WTC11 (cell line): ENCODE results near the gene JMY. TPM values are rescaled to one million over a fixed set of nuclear protein-coding genes. Genes with fewer than 3 reads are reported as not detected.
A peak's percentile ranks its signal among the peaks of the same experiment; 100 is the strongest.

Source experiments
- ATAC-seq: fragments of 200-7000 bp; cut with Tn5 transposase; 2 replicates; pipeline ENCODE4 v1.10.0; 2021; ENCODE audit warnings: mild to moderate bottlenecking, moderate library complexity
- CTCF ChIA-PET: fragments of 300-600 bp; sonication (Branson Sonifier 250); formaldehyde crosslinking; loops from one replicate; lab custom pipeline; 2021; ENCODE audit warnings: antibody characterized with exemption; lab: Charles Lee
- POLR2A ChIA-PET: fragments of 350-600 bp; sonication (Branson Sonifier 250); formaldehyde crosslinking; loops from one replicate; lab custom pipeline; 2021; ENCODE audit warnings: antibody characterized with exemption; lab: Charles Lee
- DNase-seq: peaks from one replicate; pipeline ENCODE4 v3.0.0; 2021; ENCODE audit warnings: low spot score
- H3K27ac Mint-ChIP-seq: 2 replicates; pipeline ENCODE4 v1.8.0; 2021; ENCODE audit warnings: mixed read lengths
- H3K27me3 Mint-ChIP-seq: 2 replicates; pipeline ENCODE4 v1.8.0; 2021; ENCODE audit warnings: low read depth, mild to moderate bottlenecking, moderate library complexity, mixed read lengths
- H3K36me3 Mint-ChIP-seq: 2 replicates; pipeline ENCODE4 v1.8.0; 2021; ENCODE audit warnings: mixed read lengths
- H3K4me1 Mint-ChIP-seq: 2 replicates; pipeline ENCODE4 v1.8.0; 2022; ENCODE audit warnings: mixed read lengths
- H3K4me3 Mint-ChIP-seq: 2 replicates; pipeline ENCODE4 v1.8.0; 2021; ENCODE audit warnings: mild to moderate bottlenecking, moderate library complexity, mixed read lengths
- H3K9me3 Mint-ChIP-seq: 2 replicates; pipeline ENCODE4 v1.8.0; 2021; ENCODE audit warnings: mixed read lengths
- ATF1 ChIP-seq: sonication (generic); formaldehyde crosslinking; IDR thresholded peaks from 2 replicates; pipeline ENCODE4 v1.8.1; 2023; ENCODE audit warnings: mild to moderate bottlenecking, moderate library complexity, missing genetic modification reagents
- ESRRA ChIP-seq: sonication (generic); formaldehyde crosslinking; IDR thresholded peaks from 2 replicates; pipeline ENCODE4 v1.8.1; 2022; ENCODE audit warnings: mild to moderate bottlenecking, missing genetic modification reagents, borderline replicate concordance
- FOXP1 ChIP-seq: sonication (generic); formaldehyde crosslinking; IDR thresholded peaks from 2 replicates; pipeline ENCODE4 v1.8.0; 2022; ENCODE audit warnings: missing genetic modification reagents, mild to moderate bottlenecking, moderate library complexity, borderline replicate concordance
- GABPB1 ChIP-seq: sonication (generic); formaldehyde crosslinking; IDR thresholded peaks from 2 replicates; pipeline ENCODE4 v1.8.1; 2023; ENCODE audit warnings: mild to moderate bottlenecking, missing genetic modification reagents
- JAZF1 ChIP-seq: fragments of 250-450 bp; sonication (Bioruptor Pico); IDR thresholded peaks from 2 replicates; pipeline ENCODE4 v1.9.0; 2021; ENCODE audit warnings: moderate library complexity, mild to moderate bottlenecking, inconsistent platforms
- JUN ChIP-seq: sonication (generic); formaldehyde crosslinking; IDR thresholded peaks from 2 replicates; pipeline ENCODE4 v1.8.0; 2023; ENCODE audit warnings: mild to moderate bottlenecking, missing genetic modification reagents
- KAT7 ChIP-seq: sonication (generic); formaldehyde crosslinking; IDR thresholded peaks from 2 replicates; pipeline ENCODE4 v1.8.1; 2023; ENCODE audit warnings: missing genetic modification reagents, mild to moderate bottlenecking, borderline replicate concordance
- MYBL2 ChIP-seq: sonication (generic); formaldehyde crosslinking; IDR thresholded peaks from 2 replicates; pipeline ENCODE4 v1.8.1; 2023; ENCODE audit warnings: mild to moderate bottlenecking, moderate library complexity, missing genetic modification reagents
- ZNF121 ChIP-seq: sonication (generic); formaldehyde crosslinking; IDR thresholded peaks from 2 replicates; pipeline ENCODE4 v1.8.0; 2023; ENCODE audit warnings: missing genetic modification reagents
- ZNF138 ChIP-seq: sonication (generic); formaldehyde crosslinking; conservative IDR thresholded peaks from 2 replicates; pipeline ENCODE4 v1.8.1; 2022; ENCODE audit warnings: mild to moderate bottlenecking, moderate library complexity, missing genetic modification reagents
- ZNF263 ChIP-seq: sonication (generic); formaldehyde crosslinking; IDR thresholded peaks from 2 replicates; pipeline ENCODE4 v1.8.1; 2022; ENCODE audit warnings: low read depth, mild to moderate bottlenecking, moderate library complexity, missing genetic modification reagents
- ZNF671 ChIP-seq: fragments of 250-450 bp; sonication (Bioruptor Pico); IDR thresholded peaks from 2 replicates; pipeline ENCODE4 v1.8.0; 2021; ENCODE audit warnings: mild to moderate bottlenecking
- total RNA-seq: library from RNA; stranded (reverse); gene quantifications from 3 replicates; pipeline ENCODE4 v1.2.3, GENCODE V29; 2021
- TF ChIP-seq, protein P1 (sequence below): fragments of 250-450 bp; sonication (Bioruptor Pico); IDR thresholded peaks from 2 replicates; pipeline ENCODE4 v1.9.0; 2021; ENCODE audit warnings: mild to moderate bottlenecking, borderline replicate concordance
- TF ChIP-seq, protein P2 (sequence below): sonication (generic); formaldehyde crosslinking; IDR thresholded peaks from 2 replicates; pipeline ENCODE4 v1.8.1; 2023; ENCODE audit warnings: mild to moderate bottlenecking, missing genetic modification reagents, moderate library complexity
- TF ChIP-seq, protein P3 (sequence below): sonication (generic); formaldehyde crosslinking; IDR thresholded peaks from 2 replicates; pipeline ENCODE4 v1.8.1; 2022; ENCODE audit warnings: mild to moderate bottlenecking, moderate library complexity, missing genetic modification reagents

Gene JMY
- total RNA-seq, 1 experiment from 2014 or later, result 12.4 TPM

DNA sequence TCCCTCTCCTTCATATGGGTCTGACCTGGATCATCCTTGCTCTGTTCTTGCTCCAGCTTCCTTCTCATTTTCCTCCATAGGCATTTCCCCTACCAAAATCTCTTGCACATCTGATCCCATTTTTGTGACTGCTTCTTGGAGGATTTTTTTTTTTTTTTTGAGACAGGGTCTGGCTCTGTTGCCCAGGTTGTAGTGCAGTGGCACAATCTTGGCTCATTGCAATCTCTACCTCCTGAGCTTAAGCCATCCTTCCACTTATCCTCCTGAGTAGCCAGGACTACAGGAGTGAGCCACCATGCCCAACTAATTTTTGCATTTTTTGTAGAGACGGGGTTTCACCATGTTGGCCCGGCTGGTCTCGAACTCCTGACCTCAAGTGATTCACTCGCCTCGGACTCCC, 10.5 kb upstream of the JMY start:
- TF ChIP-seq ZNF121 (peak; percentile 49; the same call in 1 of the 2 replicates), ZNF671 (CRISPR knock-in tag) (no peak)
- POLR2A ChIA-PET, result no interaction called here
- DNase-seq (no peak), ATAC-seq (no peak)
- CTCF ChIA-PET, result interaction anchor here (0.5 kb wide), 1 partner anchor 307 kb away, joined by 3 read pairs; no protein-coding TSS in a partner anchor
- no peak overlapping the region for H3K27ac Mint-ChIP-seq
- H3K9me3 Mint-ChIP-seq, result peaks cover 5% of the 10 kb centered on the region
- no peak overlapping the region for H3K4me3 Mint-ChIP-seq
- no peaks in the 10 kb centered on the region for H3K27me3 Mint-ChIP-seq
- 0 out of 2 replicates have a peak, but pooled peaks cover 3% of the 10 kb centered on the region for H3K36me3 Mint-ChIP-seq
- H3K4me1 Mint-ChIP-seq, result no peaks in the 10 kb centered on the region

DNA sequence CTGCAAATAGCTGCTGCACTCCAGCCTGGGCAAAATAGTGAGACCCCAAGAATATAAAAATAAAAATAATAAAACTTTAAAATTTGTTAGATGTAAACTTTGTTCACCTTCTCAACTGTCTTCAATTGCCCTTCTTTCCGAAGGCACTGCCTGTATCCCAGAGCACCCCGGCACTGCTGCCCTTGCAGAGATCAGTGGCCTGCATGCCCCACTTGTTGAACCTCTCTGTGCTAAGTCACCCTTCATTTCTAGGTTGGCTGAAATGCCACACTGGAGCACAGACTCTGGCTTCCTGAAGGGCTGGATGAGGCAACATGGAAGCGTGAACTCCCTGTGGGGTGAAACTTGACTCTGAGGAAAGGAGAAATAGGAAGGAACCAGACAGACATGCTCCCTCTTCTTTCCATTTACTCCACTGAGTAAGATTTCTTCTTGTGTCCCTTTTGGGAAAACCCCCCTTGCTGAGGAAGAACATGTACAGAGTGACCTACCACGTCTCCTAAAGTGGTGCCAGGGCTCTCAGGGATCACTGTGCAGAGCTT, 8.4 kb upstream of the JMY start:
- no peak for TF ChIP-seq ZNF263 (CRISPR knock-in tag)
- TF ChIP-seq ZNF138, result no peak
- no peak for TF ChIP-seq JAZF1 (CRISPR knock-in tag)
- CTCF ChIA-PET, result no interaction called here
- Mint-ChIP-seq H3K4me3 (no peak overlapping the region), H3K9me3 (peaks cover 5% of the 10 kb centered on the region), H3K27ac (no peak overlapping the region), H3K36me3 (0 out of 2 replicates have a peak, but pooled peaks cover 3% of the 10 kb centered on the region), H3K27me3 (no peaks in the 10 kb centered on the region), H3K4me1 (no peaks in the 10 kb centered on the region)
- POLR2A ChIA-PET, result no interaction called here
- DNase-seq, result no peak
- ATAC-seq, result no peak

DNA sequence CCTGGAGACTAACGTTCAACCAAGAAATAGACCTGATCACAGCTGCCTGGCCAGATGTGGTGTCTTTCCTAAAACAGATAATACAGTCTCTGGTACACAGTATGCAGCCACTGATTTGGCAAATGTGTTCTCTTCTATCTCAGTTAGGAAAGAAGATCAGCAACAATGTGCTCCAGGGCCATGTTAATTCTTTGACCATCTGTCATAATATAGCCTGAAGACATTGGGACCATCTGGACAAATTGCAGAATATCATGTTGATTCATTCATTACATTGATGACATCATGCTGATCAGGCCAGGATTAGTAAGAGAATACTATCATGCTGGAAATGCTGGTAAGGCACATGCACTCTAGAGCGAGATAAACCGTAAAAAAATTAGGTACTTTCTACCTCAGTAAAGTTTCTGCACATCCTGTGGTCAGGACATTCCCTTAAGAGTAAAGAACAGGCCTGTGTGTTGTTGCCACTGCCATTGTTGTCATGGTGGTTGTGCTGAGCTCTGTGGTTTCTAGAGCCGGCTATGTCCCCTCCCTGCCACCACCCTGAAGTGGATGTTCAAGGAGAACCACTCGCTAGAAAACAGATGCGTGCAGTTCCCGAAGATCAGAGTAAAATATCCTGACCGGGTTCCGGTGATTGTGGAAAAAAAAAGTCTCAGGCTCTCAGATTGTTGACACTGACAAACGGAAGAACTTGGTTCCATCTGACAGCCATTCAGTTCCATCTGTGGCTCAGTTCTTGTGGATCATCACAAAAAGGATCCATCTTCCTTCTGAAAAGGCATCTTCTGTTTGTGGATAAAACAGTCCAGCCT, 6.4 kb upstream of the JMY start:
- no peak for TF ChIP-seq FOXP1 (CRISPR knock-in tag)
- H3K4me3 Mint-ChIP-seq, result no peak overlapping the region
- H3K27me3 Mint-ChIP-seq, result no peaks in the 10 kb centered on the region
- POLR2A ChIA-PET, result interaction anchor here (0.6 kb wide), 1 partner anchor 37 kb away, joined by 6 read pairs; no protein-coding TSS in a partner anchor
- CTCF ChIA-PET, result no interaction called here
- no peaks in the 10 kb centered on the region for H3K9me3 Mint-ChIP-seq
- H3K27ac Mint-ChIP-seq, result no peak overlapping the region
- no peak for ATAC-seq
- H3K36me3 Mint-ChIP-seq, result no peaks in the 10 kb centered on the region
- no peaks in the 10 kb centered on the region for H3K4me1 Mint-ChIP-seq
- no peak for DNase-seq

DNA sequence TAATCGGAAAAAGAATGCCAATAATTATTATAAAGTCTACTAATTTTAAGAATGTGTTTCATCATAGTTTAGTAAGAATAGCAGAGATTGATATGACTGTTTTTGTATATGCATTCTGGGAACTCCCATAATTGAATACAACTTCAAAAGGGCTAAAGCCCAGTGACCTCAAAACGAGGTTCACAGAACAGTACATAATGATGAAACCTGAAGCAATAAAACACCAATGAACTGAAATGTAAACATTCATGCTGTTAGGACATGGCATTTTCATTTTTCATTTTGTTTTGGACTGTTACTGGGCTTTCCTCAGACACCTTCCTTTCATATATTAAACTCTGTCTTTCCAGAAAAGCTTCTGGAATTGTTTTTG, 684 bp upstream of the JMY start:
- H3K4me3 Mint-ChIP-seq, result peak overlapping the region; percentile 94
- TF ChIP-seq, protein P1, sequence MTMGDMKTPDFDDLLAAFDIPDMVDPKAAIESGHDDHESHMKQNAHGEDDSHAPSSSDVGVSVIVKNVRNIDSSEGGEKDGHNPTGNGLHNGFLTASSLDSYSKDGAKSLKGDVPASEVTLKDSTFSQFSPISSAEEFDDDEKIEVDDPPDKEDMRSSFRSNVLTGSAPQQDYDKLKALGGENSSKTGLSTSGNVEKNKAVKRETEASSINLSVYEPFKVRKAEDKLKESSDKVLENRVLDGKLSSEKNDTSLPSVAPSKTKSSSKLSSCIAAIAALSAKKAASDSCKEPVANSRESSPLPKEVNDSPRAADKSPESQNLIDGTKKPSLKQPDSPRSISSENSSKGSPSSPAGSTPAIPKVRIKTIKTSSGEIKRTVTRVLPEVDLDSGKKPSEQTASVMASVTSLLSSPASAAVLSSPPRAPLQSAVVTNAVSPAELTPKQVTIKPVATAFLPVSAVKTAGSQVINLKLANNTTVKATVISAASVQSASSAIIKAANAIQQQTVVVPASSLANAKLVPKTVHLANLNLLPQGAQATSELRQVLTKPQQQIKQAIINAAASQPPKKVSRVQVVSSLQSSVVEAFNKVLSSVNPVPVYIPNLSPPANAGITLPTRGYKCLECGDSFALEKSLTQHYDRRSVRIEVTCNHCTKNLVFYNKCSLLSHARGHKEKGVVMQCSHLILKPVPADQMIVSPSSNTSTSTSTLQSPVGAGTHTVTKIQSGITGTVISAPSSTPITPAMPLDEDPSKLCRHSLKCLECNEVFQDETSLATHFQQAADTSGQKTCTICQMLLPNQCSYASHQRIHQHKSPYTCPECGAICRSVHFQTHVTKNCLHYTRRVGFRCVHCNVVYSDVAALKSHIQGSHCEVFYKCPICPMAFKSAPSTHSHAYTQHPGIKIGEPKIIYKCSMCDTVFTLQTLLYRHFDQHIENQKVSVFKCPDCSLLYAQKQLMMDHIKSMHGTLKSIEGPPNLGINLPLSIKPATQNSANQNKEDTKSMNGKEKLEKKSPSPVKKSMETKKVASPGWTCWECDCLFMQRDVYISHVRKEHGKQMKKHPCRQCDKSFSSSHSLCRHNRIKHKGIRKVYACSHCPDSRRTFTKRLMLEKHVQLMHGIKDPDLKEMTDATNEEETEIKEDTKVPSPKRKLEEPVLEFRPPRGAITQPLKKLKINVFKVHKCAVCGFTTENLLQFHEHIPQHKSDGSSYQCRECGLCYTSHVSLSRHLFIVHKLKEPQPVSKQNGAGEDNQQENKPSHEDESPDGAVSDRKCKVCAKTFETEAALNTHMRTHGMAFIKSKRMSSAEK (CRISPR knock-in tag), result no peak
- TF ChIP-seq MYBL2 (CRISPR knock-in tag), result no peak
- TF ChIP-seq GABPB1 (CRISPR knock-in tag), result peak; percentile 99
- H3K9me3 Mint-ChIP-seq, result no peaks in the 10 kb centered on the region
- POLR2A ChIA-PET, result no interaction called here
- H3K4me1 Mint-ChIP-seq, result peaks cover 17% of the 10 kb centered on the region
- peaks cover 4% of the 10 kb centered on the region for H3K27me3 Mint-ChIP-seq
- no peaks in the 10 kb centered on the region for H3K36me3 Mint-ChIP-seq
- ATAC-seq (no peak), DNase-seq (no peak)
- CTCF ChIA-PET, result interaction anchor here (0.7 kb wide), 1 partner anchor 210 kb away, joined by 3 read pairs; no protein-coding TSS in a partner anchor
- H3K27ac Mint-ChIP-seq, result peak overlapping the region; percentile 87

DNA sequence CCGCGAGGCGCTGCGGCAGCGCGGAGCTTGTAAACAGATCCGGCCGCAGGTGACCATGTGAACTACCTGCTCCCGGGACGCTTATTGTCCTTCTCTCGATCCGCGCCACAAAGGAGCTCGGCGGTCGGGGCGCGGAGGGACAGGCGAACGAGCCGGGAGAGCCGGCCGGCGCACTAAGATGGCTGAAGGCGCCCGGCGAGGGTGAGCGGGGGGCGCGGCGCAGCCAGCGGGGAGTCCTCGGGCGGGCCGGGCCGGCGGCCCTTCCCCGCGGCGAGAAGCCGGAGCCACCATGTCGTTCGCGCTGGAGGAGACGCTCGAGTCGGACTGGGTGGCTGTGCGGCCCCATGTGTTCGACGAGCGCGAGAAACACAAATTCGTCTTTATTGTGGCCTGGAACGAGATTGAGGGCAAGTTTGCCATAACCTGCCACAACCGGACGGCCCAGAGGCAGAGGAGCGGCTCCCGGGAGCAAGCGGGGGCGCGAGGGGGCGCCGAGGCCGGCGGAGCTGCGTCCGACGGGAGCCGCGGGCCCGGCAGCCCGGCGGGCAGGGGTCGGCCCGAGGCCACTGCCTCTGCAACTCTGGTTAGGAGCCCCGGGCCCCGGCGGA, 535 bp downstream of the JMY start:
- CTCF ChIA-PET, result interaction anchor here (0.8 to 3.4 kb wide), 5 partner anchors 20 to 318 kb away, joined by 3 to 15 read pairs (median 3); no protein-coding TSS in a partner anchor
- ATAC-seq (peak; percentile 23), DNase-seq (peak; percentile 59)
- POLR2A ChIA-PET, result interaction anchor here (1.0 to 1.2 kb wide), 2 partner anchors 10 to 251 kb away, joined by 3 read pairs; partner anchors contain the start of gene ARSB
- peak; percentile 86; the same call in 1 of the 2 replicates for TF ChIP-seq KAT7 (CRISPR knock-in tag)
- TF ChIP-seq ATF1, result no peak
- TF ChIP-seq, protein P2, sequence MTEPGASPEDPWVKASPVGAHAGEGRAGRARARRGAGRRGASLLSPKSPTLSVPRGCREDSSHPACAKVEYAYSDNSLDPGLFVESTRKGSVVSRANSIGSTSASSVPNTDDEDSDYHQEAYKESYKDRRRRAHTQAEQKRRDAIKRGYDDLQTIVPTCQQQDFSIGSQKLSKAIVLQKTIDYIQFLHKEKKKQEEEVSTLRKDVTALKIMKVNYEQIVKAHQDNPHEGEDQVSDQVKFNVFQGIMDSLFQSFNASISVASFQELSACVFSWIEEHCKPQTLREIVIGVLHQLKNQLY (CRISPR knock-in tag), result no peak
- TF ChIP-seq JUN (CRISPR knock-in tag), result 0 out of 2 replicates have a peak, but pooled peaks have one; percentile 15
- TF ChIP-seq, protein P3, sequence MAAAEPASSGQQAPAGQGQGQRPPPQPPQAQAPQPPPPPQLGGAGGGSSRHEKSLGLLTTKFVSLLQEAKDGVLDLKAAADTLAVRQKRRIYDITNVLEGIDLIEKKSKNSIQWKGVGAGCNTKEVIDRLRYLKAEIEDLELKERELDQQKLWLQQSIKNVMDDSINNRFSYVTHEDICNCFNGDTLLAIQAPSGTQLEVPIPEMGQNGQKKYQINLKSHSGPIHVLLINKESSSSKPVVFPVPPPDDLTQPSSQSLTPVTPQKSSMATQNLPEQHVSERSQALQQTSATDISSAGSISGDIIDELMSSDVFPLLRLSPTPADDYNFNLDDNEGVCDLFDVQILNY, result peak; percentile 57; the same call in 1 of the 2 replicates
- TF ChIP-seq ZNF671 (CRISPR knock-in tag), result no peak
- TF ChIP-seq ESRRA (CRISPR knock-in tag), result 0 out of 2 replicates have a peak, but pooled peaks have one; percentile 53
- Mint-ChIP-seq H3K9me3 (no peaks in the 10 kb centered on the region), H3K4me1 (peaks cover 27% of the 10 kb centered on the region), H3K27me3 (peaks cover 4% of the 10 kb centered on the region), H3K27ac (no peak overlapping the region), H3K4me3 (peak overlapping the region; percentile 84), H3K36me3 (no peaks in the 10 kb centered on the region)
